ENCODE data around the gene LRRFIP2.

Gene LRRFIP2

DNA sequence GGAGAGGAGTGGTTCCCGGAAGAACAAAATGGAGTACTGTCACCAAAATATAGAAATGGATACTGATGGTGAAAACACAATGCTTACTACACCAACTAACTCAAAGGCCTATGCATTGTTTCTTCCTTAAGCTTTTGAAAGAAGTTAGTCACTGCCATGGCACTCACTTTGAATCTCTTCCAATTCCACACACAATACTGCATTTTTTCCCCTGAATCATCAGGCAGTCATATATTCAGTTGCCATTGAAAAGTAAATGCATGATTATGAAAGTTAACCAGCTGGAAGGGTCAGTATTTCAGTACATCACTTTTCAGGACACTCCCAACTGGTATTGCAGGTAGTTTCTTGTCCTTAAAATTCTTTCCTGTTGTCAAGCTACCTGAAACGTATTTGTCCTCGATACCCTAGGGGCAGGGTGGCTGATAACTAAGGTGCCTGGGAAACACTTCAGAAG is 9.0 kb upstream of the LRRFIP2 start:
- no peak overlapping the region for H3K14ac ChIP-seq (ENCODE audit: low read length)
- no CpG with 5 or more reads among the region's 3 CpGs for WGBS, 2 donors (ENCODE audit: extremely low coverage in 2 of 2, insufficient read length in 2 of 2, insufficient replicate concordance in 1 of 2)
- no peak overlapping the region for H3K18ac ChIP-seq (ENCODE audit: low read length)
- H3K27ac ChIP-seq (replicated peaks; ENCODE audit: low read length), result no peak overlapping the region
- no peak overlapping the region for H2AFZ ChIP-seq (ENCODE audit: low read length)
- no peak overlapping the region for H2BK120ac ChIP-seq (ENCODE audit: low read depth, low read length)
- H3K23ac ChIP-seq (ENCODE audit: low read depth, low read length, poor library complexity), result no peak overlapping the region
- H4K91ac ChIP-seq (ENCODE audit: low read depth, low read length, poor library complexity), result no peak overlapping the region
- H2BK5ac ChIP-seq (ENCODE audit: low read length), result no peak overlapping the region
- H4K8ac ChIP-seq (ENCODE audit: low read depth, low read length), result no peak overlapping the region
- no peak overlapping the region for H2AK5ac ChIP-seq (ENCODE audit: low read depth, low read length)
- peaks cover 0 to 8% of the 10 kb centered on the region in 2 donors for H3K36me3 ChIP-seq (replicated peaks in 1 of 2; ENCODE audit: control insufficient read depth in 2 of 2, insufficient read depth in 2 of 2, low read length in 2 of 2)
- H3K27me3 ChIP-seq (ENCODE audit: control insufficient read depth in 3 of 3, insufficient read depth in 3 of 3, low read depth in 1 of 3, low read length in 3 of 3), result no peaks in the 10 kb centered on the region
- H3K4me2 ChIP-seq (ENCODE audit: insufficient read depth, low read length, poor library complexity, severe bottlenecking), result no peak overlapping the region
- no peak overlapping the region for H2BK12ac ChIP-seq (ENCODE audit: low read length)
- DNase-seq (ENCODE audit: low spot score), result no peak
- H3K4ac ChIP-seq (ENCODE audit: low read length), result no peak overlapping the region
- H3K4me3 ChIP-seq (ENCODE audit: low read length in 2 of 2), result no peak overlapping the region
- H3K4me1 ChIP-seq (ENCODE audit: control insufficient read depth in 2 of 2, insufficient read depth in 1 of 2, low read depth in 1 of 2, low read length in 2 of 2), result no peaks in the 10 kb centered on the region
- H3K9ac ChIP-seq (ENCODE audit: low read depth, low read length, poor library complexity), result no peak overlapping the region
- peaks cover 2% of the 10 kb centered on the region for H3K79me1 ChIP-seq (ENCODE audit: low read depth, low read length)
- H2BK15ac ChIP-seq (ENCODE audit: low read length), result no peak overlapping the region
- H3K9me3 ChIP-seq (replicated peaks in 1 of 2; ENCODE audit: control insufficient read depth in 2 of 2, insufficient read depth in 1 of 2, low read depth in 1 of 2, low read length in 2 of 2), result no peaks in the 10 kb centered on the region

DNA sequence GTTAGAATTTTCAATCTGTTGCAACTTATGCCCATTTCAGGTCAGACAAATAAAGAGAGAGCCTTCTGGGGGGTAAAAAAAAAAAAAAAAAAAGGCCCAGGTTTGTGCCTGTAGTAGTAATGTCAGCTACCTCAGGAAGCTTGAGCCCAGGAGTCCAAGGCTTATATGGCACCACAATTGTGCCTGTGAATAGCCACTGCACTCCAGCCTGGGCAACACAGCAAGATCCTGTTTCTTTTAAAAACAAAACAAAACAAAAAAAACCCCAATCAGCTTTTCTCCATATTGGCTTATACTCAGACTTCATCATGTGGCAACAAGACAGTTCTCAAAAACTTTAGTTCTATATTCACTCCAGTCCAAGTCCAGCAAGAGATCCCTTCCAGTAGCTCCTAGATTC is 8.4 kb upstream of the LRRFIP2 start:
- DNase-seq (ENCODE audit: low spot score), result no peak
- H3K23ac ChIP-seq (ENCODE audit: low read depth, low read length, poor library complexity), result no peak overlapping the region
- H3K4me3 ChIP-seq (ENCODE audit: low read length in 2 of 2), result no peak overlapping the region
- H2BK15ac ChIP-seq (ENCODE audit: low read length), result no peak overlapping the region
- H4K91ac ChIP-seq (ENCODE audit: low read depth, low read length, poor library complexity), result no peak overlapping the region
- H2BK12ac ChIP-seq (ENCODE audit: low read length), result no peak overlapping the region
- H3K4ac ChIP-seq (ENCODE audit: low read length), result no peak overlapping the region
- H3K9ac ChIP-seq (ENCODE audit: low read depth, low read length, poor library complexity), result no peak overlapping the region
- H3K18ac ChIP-seq (ENCODE audit: low read length), result no peak overlapping the region
- H3K79me1 ChIP-seq (ENCODE audit: low read depth, low read length), result peaks cover 3% of the 10 kb centered on the region
- H2BK5ac ChIP-seq (ENCODE audit: low read length), result no peak overlapping the region
- no peak overlapping the region for H3K27ac ChIP-seq (replicated peaks; ENCODE audit: low read length)
- H3K27me3 ChIP-seq (ENCODE audit: control insufficient read depth in 3 of 3, insufficient read depth in 3 of 3, low read depth in 1 of 3, low read length in 3 of 3), result no peaks in the 10 kb centered on the region
- H3K36me3 ChIP-seq (replicated peaks in 1 of 2; ENCODE audit: control insufficient read depth in 2 of 2, insufficient read depth in 2 of 2, low read length in 2 of 2), result peaks cover 0 to 11% of the 10 kb centered on the region in 2 donors
- H3K4me2 ChIP-seq (ENCODE audit: insufficient read depth, low read length, poor library complexity, severe bottlenecking), result no peak overlapping the region
- H3K9me3 ChIP-seq (replicated peaks in 1 of 2; ENCODE audit: control insufficient read depth in 2 of 2, insufficient read depth in 1 of 2, low read depth in 1 of 2, low read length in 2 of 2), result no peaks in the 10 kb centered on the region
- no peak overlapping the region for H2AK5ac ChIP-seq (ENCODE audit: low read depth, low read length)
- no peaks in the 10 kb centered on the region for H3K4me1 ChIP-seq (ENCODE audit: control insufficient read depth in 2 of 2, insufficient read depth in 1 of 2, low read depth in 1 of 2, low read length in 2 of 2)
- H2BK120ac ChIP-seq (ENCODE audit: low read depth, low read length), result no peak overlapping the region
- H3K14ac ChIP-seq (ENCODE audit: low read length), result no peak overlapping the region
- no peak overlapping the region for H4K8ac ChIP-seq (ENCODE audit: low read depth, low read length)
- H2AFZ ChIP-seq (ENCODE audit: low read length), result no peak overlapping the region

DNA sequence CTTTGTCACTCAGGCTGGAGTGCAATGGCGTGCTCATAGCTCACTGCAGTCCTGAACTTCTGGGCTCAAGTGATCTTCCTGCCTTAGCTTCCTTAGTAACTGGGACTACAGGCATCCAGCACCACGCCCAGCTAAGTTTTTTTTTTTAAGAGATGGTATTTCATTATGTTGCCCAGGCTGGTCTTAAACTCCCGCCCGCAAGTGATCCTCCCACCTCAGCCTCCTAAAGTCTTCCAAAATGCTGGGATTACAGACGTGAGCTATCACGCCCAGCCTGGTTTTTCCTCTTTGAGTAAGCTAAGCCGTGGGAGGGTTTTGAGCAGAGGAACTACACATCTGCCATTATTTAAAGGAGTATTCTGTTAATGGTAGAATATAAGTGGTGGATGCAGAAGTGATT is 7.4 kb upstream of the LRRFIP2 start:
- Histone ChIP-seq H3K4ac (ENCODE audit: low read length) (no peak overlapping the region), H3K4me2 (ENCODE audit: insufficient read depth, low read length, poor library complexity, severe bottlenecking) (no peak overlapping the region), H2AFZ (ENCODE audit: low read length) (no peak overlapping the region), H2AK5ac (ENCODE audit: low read depth, low read length) (no peak overlapping the region), H3K9me3 (replicated peaks in 1 of 2; ENCODE audit: control insufficient read depth in 2 of 2, insufficient read depth in 1 of 2, low read depth in 1 of 2, low read length in 2 of 2) (no peaks in the 10 kb centered on the region), H2BK12ac (ENCODE audit: low read length) (no peak overlapping the region), H3K14ac (ENCODE audit: low read length) (no peak overlapping the region), H3K4me3 (ENCODE audit: low read length in 2 of 2) (no peak overlapping the region), H4K91ac (ENCODE audit: low read depth, low read length, poor library complexity) (no peak overlapping the region), H2BK15ac (ENCODE audit: low read length) (no peak overlapping the region), H3K4me1 (ENCODE audit: control insufficient read depth in 2 of 2, insufficient read depth in 1 of 2, low read depth in 1 of 2, low read length in 2 of 2) (peaks cover 0 to 2% of the 10 kb centered on the region in 2 donors), H3K9ac (ENCODE audit: low read depth, low read length, poor library complexity) (no peak overlapping the region), H3K36me3 (replicated peaks in 1 of 2; ENCODE audit: control insufficient read depth in 2 of 2, insufficient read depth in 2 of 2, low read length in 2 of 2) (peaks cover 0 to 11% of the 10 kb centered on the region in 2 donors), H3K27ac (replicated peaks; ENCODE audit: low read length) (no peak overlapping the region), H4K8ac (ENCODE audit: low read depth, low read length) (peak overlapping the region; percentile 77), H3K27me3 (ENCODE audit: control insufficient read depth in 3 of 3, insufficient read depth in 3 of 3, low read depth in 1 of 3, low read length in 3 of 3) (no peaks in the 10 kb centered on the region), H3K18ac (ENCODE audit: low read length) (no peak overlapping the region), H3K23ac (ENCODE audit: low read depth, low read length, poor library complexity) (no peak overlapping the region), H2BK120ac (ENCODE audit: low read depth, low read length) (no peak overlapping the region), H2BK5ac (ENCODE audit: low read length) (no peak overlapping the region), H3K79me1 (ENCODE audit: low read depth, low read length) (peaks cover 3% of the 10 kb centered on the region)
- no peak for DNase-seq (ENCODE audit: low spot score)
- WGBS, 2 donors (ENCODE audit: extremely low coverage in 2 of 2, insufficient read length in 2 of 2, insufficient replicate concordance in 1 of 2), result no CpG with 5 or more reads among the region's 7 CpGs

- peaks cover 8% of the 10 kb centered on the region for H3K79me1 ChIP-seq (ENCODE audit: low read depth, low read length)
- H3K4me1 ChIP-seq (ENCODE audit: control insufficient read depth in 2 of 2, insufficient read depth in 1 of 2, low read depth in 1 of 2, low read length in 2 of 2), result peaks cover 0 to 7% of the 10 kb centered on the region in 2 donors
- H2BK120ac ChIP-seq (ENCODE audit: low read depth, low read length), result no peak overlapping the region
- H3K4me2 ChIP-seq (ENCODE audit: insufficient read depth, low read length, poor library complexity, severe bottlenecking), result no peak overlapping the region
- DNase-seq (ENCODE audit: low spot score), result no peak
- H3K4ac ChIP-seq (ENCODE audit: low read length), result no peak overlapping the region
- no peak overlapping the region for H2AK5ac ChIP-seq (ENCODE audit: low read depth, low read length)
- no peak overlapping the region for H3K27ac ChIP-seq (replicated peaks; ENCODE audit: low read length)
- no peak overlapping the region for H3K23ac ChIP-seq (ENCODE audit: low read depth, low read length, poor library complexity)
- H3K36me3 ChIP-seq (replicated peaks in 1 of 2; ENCODE audit: control insufficient read depth in 2 of 2, insufficient read depth in 2 of 2, low read length in 2 of 2), result peaks cover 0 to 11% of the 10 kb centered on the region in 2 donors
- H2AFZ ChIP-seq (ENCODE audit: low read length), result no peak overlapping the region
- H3K14ac ChIP-seq (ENCODE audit: low read length), result no peak overlapping the region
- WGBS, 2 donors (ENCODE audit: extremely low coverage in 2 of 2, insufficient read length in 2 of 2, insufficient replicate concordance in 1 of 2), result no CpG with 5 or more reads among the region's 2 CpGs
- H2BK5ac ChIP-seq (ENCODE audit: low read length), result no peak overlapping the region
- H3K18ac ChIP-seq (ENCODE audit: low read length), result no peak overlapping the region
- H2BK15ac ChIP-seq (ENCODE audit: low read length), result no peak overlapping the region
- no peaks in the 10 kb centered on the region for H3K27me3 ChIP-seq (ENCODE audit: control insufficient read depth in 3 of 3, insufficient read depth in 3 of 3, low read depth in 1 of 3, low read length in 3 of 3)
- no peak overlapping the region for H4K91ac ChIP-seq (ENCODE audit: low read depth, low read length, poor library complexity)
- H3K9me3 ChIP-seq (replicated peaks in 1 of 2; ENCODE audit: control insufficient read depth in 2 of 2, insufficient read depth in 1 of 2, low read depth in 1 of 2, low read length in 2 of 2), result no peaks in the 10 kb centered on the region
- H3K9ac ChIP-seq (ENCODE audit: low read depth, low read length, poor library complexity), result no peak overlapping the region
- no peak overlapping the region for H4K8ac ChIP-seq (ENCODE audit: low read depth, low read length)
- no peak overlapping the region for H2BK12ac ChIP-seq (ENCODE audit: low read length)
- no peak overlapping the region for H3K4me3 ChIP-seq (ENCODE audit: low read length in 2 of 2)
Measured at GRCh38 chr3:37179144-37179967, 5.0 kb upstream of the LRRFIP2 start.
